ENCODE data around the gene PDZD4.

The PDZD4 gene

GRCh38 chrX:153870288-153870690, 39.9 kb upstream of the PDZD4 start:
- Mint-ChIP-seq H3K9me3 (no peaks in the 10 kb centered on the region), H3K27ac (no peak overlapping the region), H3K27me3 (peaks cover 3% of the 10 kb centered on the region), H3K36me3 (no peaks in the 10 kb centered on the region), H3K4me3 (no peak overlapping the region), H3K4me1 (no peaks in the 10 kb centered on the region)

- Mint-ChIP-seq H3K27ac (no peak overlapping the region), H3K9me3 (no peaks in the 10 kb centered on the region), H3K36me3 (no peaks in the 10 kb centered on the region), H3K4me1 (no peaks in the 10 kb centered on the region), H3K4me3 (no peak overlapping the region), H3K27me3 (peaks cover under 1% of the 10 kb centered on the region)
These were observed 39.3 kb upstream of the PDZD4 start for GRCh38 chrX:153869473-153870287.

GRCh38 chrX:153868576-153869472, 38.5 kb upstream of the PDZD4 start:
- Mint-ChIP-seq H3K27ac (no peak overlapping the region), H3K4me3 (no peak overlapping the region), H3K9me3 (no peaks in the 10 kb centered on the region), H3K27me3 (no peaks in the 10 kb centered on the region), H3K36me3 (no peaks in the 10 kb centered on the region), H3K4me1 (no peaks in the 10 kb centered on the region)

DNA sequence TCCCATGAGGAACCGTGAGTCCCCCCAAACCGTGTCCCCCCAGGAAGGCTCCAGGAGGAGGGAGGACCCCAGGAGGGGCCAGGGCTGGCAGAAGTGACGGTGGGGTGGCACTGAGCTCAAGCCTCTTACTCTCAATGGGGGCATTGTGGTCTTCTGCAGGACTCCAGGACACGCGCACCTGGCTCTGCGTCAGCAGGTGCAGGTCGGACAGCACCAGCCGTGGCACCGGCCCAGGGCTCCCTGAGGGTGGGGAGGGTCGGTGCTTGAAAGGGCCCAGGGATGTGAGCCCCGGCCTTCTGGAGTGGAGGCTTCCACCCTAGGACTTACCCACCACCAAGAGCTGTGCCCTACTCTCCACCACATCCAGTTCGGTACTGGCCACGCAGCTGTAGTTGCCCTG, 37.3 kb upstream of the PDZD4 start:
- no peaks in the 10 kb centered on the region for H3K4me1 Mint-ChIP-seq
- H3K27ac Mint-ChIP-seq = no peak overlapping the region
- no peak overlapping the region for H3K4me3 Mint-ChIP-seq
- H3K9me3 Mint-ChIP-seq = no peaks in the 10 kb centered on the region
- H3K36me3 Mint-ChIP-seq = no peaks in the 10 kb centered on the region
- no peaks in the 10 kb centered on the region for H3K27me3 Mint-ChIP-seq

- H3K36me3 Mint-ChIP-seq = no peaks in the 10 kb centered on the region
- no peaks in the 10 kb centered on the region for H3K9me3 Mint-ChIP-seq
- H3K4me1 Mint-ChIP-seq = no peaks in the 10 kb centered on the region
- H3K27me3 Mint-ChIP-seq = no peaks in the 10 kb centered on the region
- H3K27ac Mint-ChIP-seq = no peak overlapping the region
- H3K4me3 Mint-ChIP-seq = no peak overlapping the region
These were observed 36.8 kb upstream of the PDZD4 start for GRCh38 chrX:153867139-153867538.

GRCh38 chrX:153866302-153867019, 36.1 kb upstream of the PDZD4 start:
- H3K27me3 Mint-ChIP-seq = no peaks in the 10 kb centered on the region

DNA sequence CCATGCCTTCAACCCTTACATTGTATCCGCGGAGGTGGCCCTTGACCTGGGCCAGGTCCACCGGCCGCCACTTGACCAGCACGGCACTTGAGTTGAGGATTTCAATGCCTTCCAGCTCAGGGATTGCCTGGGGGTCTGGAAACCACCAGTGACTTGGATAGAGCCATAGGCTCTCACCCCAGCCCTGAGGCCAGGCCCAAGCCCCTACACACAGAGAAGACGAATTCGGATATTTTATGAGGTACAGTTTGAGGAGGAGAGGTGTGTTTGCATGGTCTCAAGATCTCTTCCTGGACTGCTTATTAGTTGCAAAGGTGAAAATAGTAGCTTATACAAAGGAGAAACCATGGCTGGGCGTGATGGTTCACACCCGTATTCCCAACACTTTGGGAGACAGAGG, 35.3 kb upstream of the PDZD4 start:
- Mint-ChIP-seq H3K9me3 (no peaks in the 10 kb centered on the region), H3K27me3 (no peaks in the 10 kb centered on the region), H3K27ac (no peak overlapping the region), H3K4me3 (no peak overlapping the region), H3K36me3 (no peaks in the 10 kb centered on the region), H3K4me1 (no peaks in the 10 kb centered on the region)

More at GRCh38 chrX:153866302-153867019, 36.1 kb upstream of the PDZD4 start:
- no peaks in the 10 kb centered on the region for H3K9me3 Mint-ChIP-seq
- H3K27ac Mint-ChIP-seq = no peak overlapping the region
- H3K4me1 Mint-ChIP-seq = no peaks in the 10 kb centered on the region
- H3K36me3 Mint-ChIP-seq = no peaks in the 10 kb centered on the region
- no peak overlapping the region for H3K4me3 Mint-ChIP-seq

DNA sequence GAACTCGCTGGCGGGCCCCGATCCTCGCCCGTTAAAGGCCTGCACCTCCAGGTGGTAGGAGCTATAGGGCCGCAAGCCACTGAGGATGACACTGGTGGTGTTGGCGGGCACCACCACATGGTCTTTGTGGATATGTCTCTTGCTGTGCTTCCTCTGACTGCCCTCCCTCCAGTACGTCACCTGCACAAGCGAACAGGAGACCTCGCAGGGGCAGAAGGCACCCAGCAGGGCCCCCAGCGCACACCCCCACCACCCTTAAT, 34.9 kb upstream of the PDZD4 start:
- Mint-ChIP-seq H3K9me3 (no peaks in the 10 kb centered on the region), H3K27me3 (no peaks in the 10 kb centered on the region), H3K27ac (no peak overlapping the region), H3K36me3 (no peaks in the 10 kb centered on the region), H3K4me1 (no peaks in the 10 kb centered on the region), H3K4me3 (no peak overlapping the region)

DNA sequence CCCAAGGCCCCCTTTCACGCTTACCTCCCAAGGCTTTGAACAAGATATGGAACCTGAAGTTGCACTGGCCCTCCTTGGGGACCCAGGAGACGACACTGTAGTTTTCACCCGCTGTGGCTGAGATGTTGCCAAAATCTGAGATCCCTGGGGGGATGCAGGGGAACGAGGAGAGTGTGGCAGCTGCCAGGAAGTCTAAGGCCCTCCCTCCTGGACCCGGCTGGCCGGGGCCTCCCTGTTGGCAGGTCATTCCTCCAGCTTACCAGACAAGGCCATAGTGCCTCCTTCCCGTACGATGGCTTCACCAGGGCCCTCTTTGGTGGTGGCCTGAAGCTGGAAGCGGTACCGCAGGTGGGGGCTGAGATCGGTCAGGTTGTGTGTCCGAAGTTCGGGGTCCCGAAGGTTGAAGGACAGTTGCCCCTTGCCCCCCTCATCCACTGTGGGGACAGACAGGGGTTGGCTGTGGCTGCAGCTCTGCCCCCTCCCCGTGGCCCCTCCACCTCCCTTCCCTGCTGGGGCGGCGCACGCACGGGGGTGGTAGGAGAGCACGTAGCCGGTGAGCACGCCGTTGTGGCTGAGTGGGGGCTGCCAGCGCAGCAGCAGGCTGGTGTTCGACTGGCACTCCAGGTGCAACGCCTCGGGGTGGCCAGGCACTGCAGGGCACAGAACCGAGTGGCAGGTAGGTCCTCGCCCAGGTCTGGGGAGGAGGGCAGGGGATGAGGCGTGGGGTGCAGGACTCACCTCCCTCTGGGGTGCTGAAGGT, 34.4 kb upstream of the PDZD4 start:
- Mint-ChIP-seq H3K27me3 (no peaks in the 10 kb centered on the region), H3K9me3 (no peaks in the 10 kb centered on the region), H3K4me1 (no peaks in the 10 kb centered on the region), H3K27ac (no peak overlapping the region), H3K4me3 (no peak overlapping the region), H3K36me3 (no peaks in the 10 kb centered on the region)

GRCh38 chrX:153864101-153864500, 33.8 kb upstream of the PDZD4 start:
- Mint-ChIP-seq H3K4me3 (no peak overlapping the region), H3K27ac (no peak overlapping the region), H3K9me3 (no peaks in the 10 kb centered on the region), H3K27me3 (no peaks in the 10 kb centered on the region), H3K36me3 (no peaks in the 10 kb centered on the region), H3K4me1 (no peaks in the 10 kb centered on the region)

DNA sequence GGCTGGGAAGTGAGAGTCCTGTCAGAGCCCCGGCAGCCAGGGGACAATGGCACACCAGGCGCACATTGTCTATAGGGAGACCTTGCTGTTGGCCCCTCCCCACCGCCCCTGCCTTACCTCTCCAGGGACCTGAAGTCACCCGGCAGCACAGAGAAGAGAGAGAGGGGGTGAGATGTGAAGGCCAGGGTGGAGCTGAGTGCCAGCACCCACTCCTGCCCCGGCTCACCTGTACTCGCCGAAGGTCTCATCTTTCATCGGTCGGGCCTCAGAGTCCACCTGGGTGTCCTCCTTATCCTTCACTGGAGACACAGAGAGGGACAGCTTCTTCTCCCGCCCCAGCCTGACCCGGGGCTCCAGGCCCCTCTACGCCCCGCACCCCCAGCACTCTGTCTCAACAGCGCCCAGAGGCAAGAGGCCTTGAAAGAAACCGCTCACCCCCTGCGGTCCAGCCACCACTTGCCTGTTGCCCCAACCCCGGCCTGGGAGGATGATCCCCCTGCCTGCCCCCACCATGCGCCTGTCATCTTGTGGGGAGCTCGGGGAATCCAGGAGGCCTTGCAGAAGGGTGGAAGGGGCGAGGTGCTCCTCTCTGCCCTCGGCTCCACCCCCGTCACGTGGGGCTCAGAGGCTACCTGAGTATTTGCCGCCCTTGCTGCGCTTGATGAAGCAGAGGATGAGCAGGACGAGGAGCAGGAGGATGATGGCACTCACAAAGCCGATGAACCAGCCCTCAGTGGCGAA, 33.1 kb upstream of the PDZD4 start:
- H3K27me3 Mint-ChIP-seq = no peaks in the 10 kb centered on the region
- H3K27ac Mint-ChIP-seq = no peak overlapping the region
- no peaks in the 10 kb centered on the region for H3K4me1 Mint-ChIP-seq
- no peak overlapping the region for H3K4me3 Mint-ChIP-seq
- no peaks in the 10 kb centered on the region for H3K36me3 Mint-ChIP-seq
- H3K9me3 Mint-ChIP-seq = no peaks in the 10 kb centered on the region

- Mint-ChIP-seq H3K27ac (no peak overlapping the region), H3K36me3 (no peaks in the 10 kb centered on the region), H3K4me1 (peaks cover under 1% of the 10 kb centered on the region), H3K27me3 (no peaks in the 10 kb centered on the region), H3K4me3 (no peak overlapping the region), H3K9me3 (no peaks in the 10 kb centered on the region)
These were observed 32.3 kb upstream of the PDZD4 start for GRCh38 chrX:153862369-153863250.

DNA sequence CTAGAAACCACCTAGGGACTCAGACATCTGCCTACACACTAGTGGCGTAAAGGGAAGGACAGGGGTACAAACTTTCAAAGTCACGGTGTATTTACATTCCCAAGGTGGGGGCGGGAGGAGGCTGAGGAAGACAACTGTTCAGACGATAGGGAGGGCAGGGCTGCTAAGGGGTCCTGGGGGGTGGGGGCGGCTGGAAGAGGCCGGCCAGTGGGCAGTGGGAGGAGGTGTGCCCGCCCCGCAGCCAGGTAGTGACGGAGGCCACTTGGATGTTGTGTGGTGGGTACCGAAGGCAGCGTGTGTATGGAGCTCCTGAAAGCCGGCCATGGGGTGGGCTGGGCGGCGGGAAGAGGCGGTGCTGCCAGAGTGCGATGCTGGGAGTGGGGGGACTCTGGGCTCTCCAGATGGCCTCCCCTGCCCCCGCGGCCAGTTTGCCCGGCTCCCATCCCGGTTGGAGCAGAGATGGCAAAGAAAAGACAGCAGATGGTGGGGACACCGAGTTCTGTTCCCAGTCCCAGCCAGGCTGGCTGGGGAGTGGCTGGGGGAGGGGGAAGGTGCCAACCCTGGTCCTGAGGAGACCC, 31.5 kb upstream of the PDZD4 start:
- no peak overlapping the region for H3K27ac Mint-ChIP-seq
- H3K4me3 Mint-ChIP-seq = no peak overlapping the region
- no peaks in the 10 kb centered on the region for H3K27me3 Mint-ChIP-seq
- H3K9me3 Mint-ChIP-seq = no peaks in the 10 kb centered on the region
- no peaks in the 10 kb centered on the region for H3K36me3 Mint-ChIP-seq
- H3K4me1 Mint-ChIP-seq = peaks cover 8% of the 10 kb centered on the region

DNA sequence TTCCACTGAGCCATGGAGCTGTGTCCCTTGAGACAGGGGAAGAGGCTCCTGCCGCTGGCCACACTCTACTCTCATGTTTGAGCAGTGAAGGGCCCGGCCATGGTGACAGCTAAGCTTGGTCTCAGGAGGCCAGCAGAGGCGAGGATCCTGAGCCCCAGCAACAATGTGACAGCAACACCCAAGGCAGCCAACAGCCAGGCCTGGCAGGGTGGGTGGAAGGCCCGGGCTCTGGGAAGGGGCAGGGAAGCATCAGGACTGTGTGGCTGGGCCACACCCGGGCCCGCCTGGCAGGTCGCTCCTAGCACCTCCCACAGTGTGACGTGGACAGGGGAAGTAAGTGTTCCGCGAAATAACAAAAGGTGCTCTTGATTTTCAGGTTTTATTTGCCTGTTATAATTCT, 30.8 kb upstream of the PDZD4 start:
- H3K4me3 Mint-ChIP-seq = no peak overlapping the region
- H3K4me1 Mint-ChIP-seq = peaks cover 12% of the 10 kb centered on the region
- no peaks in the 10 kb centered on the region for H3K9me3 Mint-ChIP-seq
- H3K27me3 Mint-ChIP-seq = no peaks in the 10 kb centered on the region
- no peak overlapping the region for H3K27ac Mint-ChIP-seq
- no peaks in the 10 kb centered on the region for H3K36me3 Mint-ChIP-seq
